NCI-H187 treated with DMSO at 0.1 percent for 48 hours (cell line): ENCODE results near the gene NIPAL3.
"Not testable (repeated sequence)": the region's sequence is repeated elsewhere in the genome, so short reads cannot be mapped to it uniquely, and the experiment has no call there.

Experiments
- DNase-seq: peaks from one replicate; lab custom pipeline; 2025; lab: John Stamatoyannopoulos, UW

NIPAL3 gene

GRCh38 chr1:24490101-24490781 is 74.6 kb downstream of the NIPAL3 start:
- no peak for DNase-seq

- DNase-seq, result no peak
Measured at GRCh38 chr1:24491577-24492360, 76.2 kb downstream of the NIPAL3 start.

GRCh38 chr1:24492935-24493334 is 77.3 kb downstream of the NIPAL3 start:
- DNase-seq, result not testable (repeated sequence)

- DNase-seq, result no peak
Measured at GRCh38 chr1:24493785-24494184, 78.2 kb downstream of the NIPAL3 start.

- DNase-seq, result no peak
Measured at GRCh38 chr1:24498589-24498988, 83.0 kb downstream of the NIPAL3 start.

- DNase-seq, result no peak
Measured at GRCh38 chr1:24500448-24501048, 84.9 kb downstream of the NIPAL3 start.

GRCh38 chr1:24501371-24502064 is 85.9 kb downstream of the NIPAL3 start:
- DNase-seq, result no peak

GRCh38 chr1:24502065-24502708 is 86.6 kb downstream of the NIPAL3 start:
- DNase-seq, result no peak

GRCh38 chr1:24502709-24503058 is 87.1 kb downstream of the NIPAL3 start, which contains the start of gene RCAN3:
Gene RCAN3 (plus strand): TSS chr1:24502836. CDS start chr1:24514373, 11,537 bp downstream.
- DNase-seq, result peak; percentile 28

GRCh38 chr1:24503059-24503751 is 87.6 kb downstream of the NIPAL3 start:
- DNase-seq, result no peak

GRCh38 chr1:24503870-24504523 is 88.4 kb downstream of the NIPAL3 start:
- no peak for DNase-seq

GRCh38 chr1:24504560-24504959 is 89.0 kb downstream of the NIPAL3 start:
- DNase-seq, result no peak

GRCh38 chr1:24505816-24506215 is 90.2 kb downstream of the NIPAL3 start:
- DNase-seq, result no peak

- DNase-seq, result no peak
Measured at GRCh38 chr1:24506691-24507381, 91.2 kb downstream of the NIPAL3 start.

GRCh38 chr1:24507405-24507804 is 91.8 kb downstream of the NIPAL3 start:
- no peak for DNase-seq

GRCh38 chr1:24508911-24509310 is 93.3 kb downstream of the NIPAL3 start:
- DNase-seq, result no peak

GRCh38 chr1:24513706-24514105 is 98.1 kb downstream of the NIPAL3 start:
- no peak for DNase-seq

GRCh38 chr1:24514946-24515345 is 99.3 kb downstream of the NIPAL3 start:
- no peak for DNase-seq

- DNase-seq, result not testable (repeated sequence)
Measured at GRCh38 chr1:24515671-24516209, 100.1 kb downstream of the NIPAL3 start.

GRCh38 chr1:24516506-24516905 is 100.9 kb downstream of the NIPAL3 start:
- no peak for DNase-seq
